ENCODE measurements around the gene JSRP1.

JSRP1 gene

GRCh38 chr19:2231621-2232221 lies 24.5 kb downstream of the JSRP1 start:
- no peak overlapping the region for H3K27ac ChIP-seq

GRCh38 chr19:2230807-2231533 lies 25.2 kb downstream of the JSRP1 start:
- TF ChIP-seq ZFX (IDR thresholded peaks at IDR 0.05): no peak
- TF ChIP-seq CTCF (conservative IDR thresholded peaks at IDR 0.05): no peak
- H3K27ac ChIP-seq: no peak overlapping the region

More at GRCh38 chr19:2231621-2232221, 24.5 kb downstream of the JSRP1 start:
- no peak for TF ChIP-seq CTCF (conservative IDR thresholded peaks at IDR 0.05)
- no peak for TF ChIP-seq ZFX (IDR thresholded peaks at IDR 0.05)

GRCh38 chr19:2230033-2230531 lies 26.1 kb downstream of the JSRP1 start:
- TF ChIP-seq CTCF (conservative IDR thresholded peaks at IDR 0.05): no peak
- TF ChIP-seq ZFX (IDR thresholded peaks at IDR 0.05): no peak

GRCh38 chr19:2229103-2230032 lies 26.8 kb downstream of the JSRP1 start:
- no peak overlapping the region for H3K27ac ChIP-seq
- TF ChIP-seq ZFX (IDR thresholded peaks at IDR 0.05) (no peak), CTCF (conservative IDR thresholded peaks at IDR 0.05) (no peak)

More at GRCh38 chr19:2230033-2230531, 26.1 kb downstream of the JSRP1 start:
- no peak overlapping the region for H3K27ac ChIP-seq

- TF ChIP-seq CTCF (conservative IDR thresholded peaks at IDR 0.05) (no peak), ZFX (IDR thresholded peaks at IDR 0.05) (no peak)
- no peak overlapping the region for H3K27ac ChIP-seq
These were observed 27.8 kb downstream of the JSRP1 start for GRCh38 chr19:2228157-2229030.

GRCh38 chr19:2227415-2228156 lies 28.6 kb downstream of the JSRP1 start:
- TF ChIP-seq CTCF (conservative IDR thresholded peaks at IDR 0.05) (no peak), ZFX (IDR thresholded peaks at IDR 0.05) (no peak)
- H3K27ac ChIP-seq: no peak overlapping the region
